SH-SY5Y (cell line): Measurements from ENCODE around the gene ATG3.

Experiments used
- GATA2 ChIP-seq: IDR thresholded peaks from 2 replicates; pipeline ENCODE4 v1.6.1; 2011; ENCODE audit warnings: mild to moderate bottlenecking, low read depth, low read length
- GATA3 ChIP-seq: IDR thresholded peaks from 2 replicates; pipeline ENCODE4 v1.6.1; 2011; ENCODE audit warnings: low read depth, mild to moderate bottlenecking, low read length, moderate library complexity

- TF ChIP-seq GATA2 (no peak), GATA3 (no peak)
Measured at GRCh38 chr3:112560307-112560706, 1.5 kb downstream of the ATG3 start.
